ENCODE data around the gene CDH22.

DNA sequence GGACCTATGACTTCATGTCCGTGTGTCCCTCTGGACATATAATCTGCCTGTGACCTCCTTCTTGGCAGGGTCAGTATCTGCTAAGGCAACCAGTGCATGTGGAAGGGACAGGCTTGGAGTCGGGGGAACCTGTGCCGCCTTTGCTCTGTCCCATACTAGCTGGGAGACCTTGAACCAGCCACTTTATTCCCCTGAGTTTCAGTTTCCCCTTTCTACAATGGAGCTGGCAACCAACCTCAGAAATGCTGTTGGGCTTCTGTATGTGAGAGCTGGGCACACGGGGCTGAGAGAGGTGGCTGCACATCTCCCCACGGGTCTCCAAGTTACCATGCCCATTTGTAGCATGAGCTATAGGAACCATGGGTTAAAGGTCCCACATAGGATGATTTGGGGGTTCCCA, 136.4 kb downstream of the CDH22 start:
- TF ChIP-seq EP300 (IDR thresholded peaks at IDR 0.05; ENCODE audit: borderline replicate concordance) (no peak), TCF12 (IDR thresholded peaks at IDR 0.05; ENCODE audit: low read depth) (no peak), TAF1 (IDR thresholded peaks at IDR 0.05; ENCODE audit: low read depth) (no peak), CEBPB (IDR thresholded peaks at IDR 0.05) (no peak), RAD21 (IDR thresholded peaks at IDR 0.05; ENCODE audit: low read depth) (no peak), NFIC (IDR thresholded peaks at IDR 0.05) (no peak), ZBTB7A (IDR thresholded peaks at IDR 0.05; ENCODE audit: low read depth) (no peak), CREB1 (IDR thresholded peaks at IDR 0.05; ENCODE audit: low read depth) (no peak), TEAD4 (IDR thresholded peaks at IDR 0.05) (no peak), YY1 (IDR thresholded peaks at IDR 0.05; ENCODE audit: low read depth) (no peak), FOXM1 (IDR thresholded peaks at IDR 0.05; ENCODE audit: borderline replicate concordance, low read depth) (no peak), EGR1 (IDR thresholded peaks at IDR 0.05) (no peak)
- TF ChIP-seq, protein P1, sequence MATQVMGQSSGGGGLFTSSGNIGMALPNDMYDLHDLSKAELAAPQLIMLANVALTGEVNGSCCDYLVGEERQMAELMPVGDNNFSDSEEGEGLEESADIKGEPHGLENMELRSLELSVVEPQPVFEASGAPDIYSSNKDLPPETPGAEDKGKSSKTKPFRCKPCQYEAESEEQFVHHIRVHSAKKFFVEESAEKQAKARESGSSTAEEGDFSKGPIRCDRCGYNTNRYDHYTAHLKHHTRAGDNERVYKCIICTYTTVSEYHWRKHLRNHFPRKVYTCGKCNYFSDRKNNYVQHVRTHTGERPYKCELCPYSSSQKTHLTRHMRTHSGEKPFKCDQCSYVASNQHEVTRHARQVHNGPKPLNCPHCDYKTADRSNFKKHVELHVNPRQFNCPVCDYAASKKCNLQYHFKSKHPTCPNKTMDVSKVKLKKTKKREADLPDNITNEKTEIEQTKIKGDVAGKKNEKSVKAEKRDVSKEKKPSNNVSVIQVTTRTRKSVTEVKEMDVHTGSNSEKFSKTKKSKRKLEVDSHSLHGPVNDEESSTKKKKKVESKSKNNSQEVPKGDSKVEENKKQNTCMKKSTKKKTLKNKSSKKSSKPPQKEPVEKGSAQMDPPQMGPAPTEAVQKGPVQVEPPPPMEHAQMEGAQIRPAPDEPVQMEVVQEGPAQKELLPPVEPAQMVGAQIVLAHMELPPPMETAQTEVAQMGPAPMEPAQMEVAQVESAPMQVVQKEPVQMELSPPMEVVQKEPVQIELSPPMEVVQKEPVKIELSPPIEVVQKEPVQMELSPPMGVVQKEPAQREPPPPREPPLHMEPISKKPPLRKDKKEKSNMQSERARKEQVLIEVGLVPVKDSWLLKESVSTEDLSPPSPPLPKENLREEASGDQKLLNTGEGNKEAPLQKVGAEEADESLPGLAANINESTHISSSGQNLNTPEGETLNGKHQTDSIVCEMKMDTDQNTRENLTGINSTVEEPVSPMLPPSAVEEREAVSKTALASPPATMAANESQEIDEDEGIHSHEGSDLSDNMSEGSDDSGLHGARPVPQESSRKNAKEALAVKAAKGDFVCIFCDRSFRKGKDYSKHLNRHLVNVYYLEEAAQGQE (IDR thresholded peaks at IDR 0.05; ENCODE audit: low read depth): no peak
